HEK293 (cell line): ENCODE data around the gene DCPS.

Experiments used
- CTCF ChIA-PET: fragments of 350-600 bp; formaldehyde crosslinking; extraction: SDS; loops from one replicate; lab custom pipeline; 2021; ENCODE audit warnings: antibody characterized with exemption; lab: Yijun Ruan, JAX
- POLR2A ChIA-PET: fragments of 300-600 bp; formaldehyde crosslinking; extraction: SDS; loops from one replicate; lab custom pipeline; 2020; ENCODE audit warnings: antibody characterized with exemption, inconsistent platforms; lab: Yijun Ruan, JAX
- H3K27ac ChIP-seq: fragments of 200-500 bp; sonication (Bioruptor generic); 2 replicates; pipeline ENCODE4 v1.5.1; 2014; ENCODE audit warnings: low read depth, low read length, control low read depth, inconsistent platforms; ENCODE audit errors: extremely low read depth
- H3K36me3 ChIP-seq, 2 experiments: fragments of 200-500 bp in 1 of 2; sonication (Bioruptor generic) in 1 of 2; 1 replicate in 1 of 2; 2 replicates in 1 of 2; pipeline ENCODE4 v1.5.1; 2014 to 2017; ENCODE audit warnings: inconsistent platforms in 2 of 2, low read length in 2 of 2; ENCODE audit not compliant: control insufficient read depth in 2 of 2, insufficient read depth in 1 of 2
- H3K4me1 ChIP-seq: fragments of 200-500 bp; sonication (Bioruptor generic); 2 replicates; pipeline ENCODE4 v1.5.1; 2014; ENCODE audit warnings: mild to moderate bottlenecking, low read length, inconsistent platforms; ENCODE audit not compliant: control insufficient read depth, insufficient read depth
- H3K4me3 ChIP-seq: 2 replicates; pipeline ENCODE4 v1.5.1; 2011; ENCODE audit warnings: low read depth, mild to moderate bottlenecking, control low read depth, low read length, moderate library complexity
- H3K9me3 ChIP-seq: fragments of 200-500 bp; sonication (Bioruptor generic); 2 replicates; pipeline ENCODE4 v1.5.1; 2014; ENCODE audit warnings: low read depth, low read length, inconsistent platforms; ENCODE audit not compliant: control insufficient read depth, insufficient read depth
- BCL11A ChIP-seq: fragments of 450-650 bp; formaldehyde crosslinking; IDR thresholded peaks from 2 replicates; pipeline ENCODE4 v1.5.1; 2016; ENCODE audit warnings: low read depth, missing biosample characterization, missing genetic modification characterization
- GLI4 ChIP-seq: fragments of 450-650 bp; formaldehyde crosslinking; IDR thresholded peaks from 2 replicates; pipeline ENCODE4 v1.5.1; 2016; ENCODE audit warnings: missing biosample characterization, missing genetic modification characterization
- HOXD13 ChIP-seq: sonication (generic); formaldehyde crosslinking; IDR thresholded peaks from 2 replicates; pipeline ENCODE4 v1.8.0; 2022; ENCODE audit warnings: missing genetic modification reagents, borderline replicate concordance
- RBAK ChIP-seq: fragments of 450-650 bp; formaldehyde crosslinking; IDR thresholded peaks from 2 replicates; pipeline ENCODE4 v1.5.1; 2016; ENCODE audit warnings: missing biosample characterization, missing genetic modification characterization
- SCRT1 ChIP-seq: fragments of 450-650 bp; formaldehyde crosslinking; IDR thresholded peaks from 2 replicates; pipeline ENCODE4 v1.5.1; 2016; ENCODE audit warnings: missing biosample characterization, missing genetic modification characterization, borderline replicate concordance
- TCF7L2 ChIP-seq: IDR thresholded peaks from 2 replicates; pipeline ENCODE4 v1.6.1; 2011; ENCODE audit warnings: low read depth, mild to moderate bottlenecking, inconsistent platforms, low read length, moderate library complexity, borderline replicate concordance
- ZFHX2 ChIP-seq: fragments of 450-650 bp; formaldehyde crosslinking; conservative IDR thresholded peaks from 2 replicates; pipeline ENCODE4 v1.5.1; 2016; ENCODE audit warnings: missing biosample characterization, missing genetic modification characterization
- ZNF132 ChIP-seq: fragments of 450-650 bp; formaldehyde crosslinking; IDR thresholded peaks from 2 replicates; pipeline ENCODE4 v1.5.1; 2017; ENCODE audit warnings: missing biosample characterization, missing genetic modification characterization, borderline replicate concordance
- ZNF221 ChIP-seq: fragments of 450-650 bp; formaldehyde crosslinking; IDR thresholded peaks from 2 replicates; pipeline ENCODE4 v1.5.1; 2017; ENCODE audit warnings: missing biosample characterization, missing genetic modification characterization, borderline replicate concordance
- ZNF239 ChIP-seq: fragments of 450-650 bp; formaldehyde crosslinking; IDR thresholded peaks from 2 replicates; pipeline ENCODE4 v1.5.1; 2016; ENCODE audit warnings: missing biosample characterization, missing genetic modification characterization
- ZNF248 ChIP-seq: fragments of 450-650 bp; formaldehyde crosslinking; IDR thresholded peaks from 2 replicates; pipeline ENCODE4 v1.5.1; 2017; ENCODE audit warnings: missing biosample characterization, missing genetic modification characterization
- ZNF280D ChIP-seq: fragments of 450-650 bp; formaldehyde crosslinking; IDR thresholded peaks from 2 replicates; pipeline ENCODE4 v1.5.1; 2016; ENCODE audit warnings: missing biosample characterization, missing genetic modification characterization
- ZNF302 ChIP-seq: fragments of 450-650 bp; formaldehyde crosslinking; IDR thresholded peaks from 2 replicates; pipeline ENCODE4 v1.5.1; 2016; ENCODE audit warnings: missing biosample characterization, missing genetic modification characterization, low read depth
- ZNF544 ChIP-seq: fragments of 450-650 bp; formaldehyde crosslinking; IDR thresholded peaks from 2 replicates; pipeline ENCODE4 v1.5.0; 2017; ENCODE audit warnings: missing biosample characterization, missing genetic modification characterization
- ZNF707 ChIP-seq: fragments of 450-650 bp; formaldehyde crosslinking; IDR thresholded peaks from 2 replicates; pipeline ENCODE4 v1.5.1; 2016; ENCODE audit warnings: missing biosample characterization, missing genetic modification characterization
- ZNF791 ChIP-seq: fragments of 450-650 bp; formaldehyde crosslinking; IDR thresholded peaks from 2 replicates; pipeline ENCODE4 v1.5.1; 2016; ENCODE audit warnings: missing biosample characterization, missing genetic modification characterization
- TF ChIP-seq, protein P1 (sequence below): fragments of 450-650 bp; formaldehyde crosslinking; IDR thresholded peaks from 2 replicates; pipeline ENCODE4 v1.5.1; 2016; ENCODE audit warnings: missing biosample characterization, missing genetic modification characterization, borderline replicate concordance
- TF ChIP-seq, protein P2 (sequence below): fragments of 450-650 bp; formaldehyde crosslinking; IDR thresholded peaks from 2 replicates; pipeline ENCODE4 v1.5.1; 2016; ENCODE audit warnings: missing biosample characterization, missing genetic modification characterization
- TF ChIP-seq, protein P3 (sequence below): fragments of 450-650 bp; IDR thresholded peaks from 2 replicates; pipeline ENCODE4 v1.5.1; 2018; ENCODE audit warnings: missing biosample characterization, mild to moderate bottlenecking, missing genetic modification characterization

The DCPS gene

DNA sequence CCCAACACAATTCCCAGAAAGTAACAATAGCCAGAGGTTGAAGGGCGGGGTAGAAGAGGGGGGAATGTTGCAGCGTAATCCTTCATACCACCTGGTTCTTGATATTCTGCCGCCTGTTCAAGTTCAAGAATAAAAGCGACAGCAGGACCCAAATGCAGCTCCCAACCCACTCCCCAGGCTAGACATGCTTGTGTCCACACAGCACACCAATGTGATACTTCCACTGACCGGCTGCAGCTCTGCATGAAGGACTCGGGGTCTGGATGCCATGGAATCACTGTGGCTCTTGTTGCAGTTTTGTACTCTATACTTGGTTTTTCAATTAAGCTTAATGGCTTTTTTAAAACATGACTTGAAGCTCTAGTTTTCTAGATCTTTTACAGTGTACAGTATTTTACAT is 41.6 kb upstream of the DCPS start:
- H3K36me3 ChIP-seq, result peaks cover 9 to 83% of the 10 kb centered on the region in 2 experiments; a peak in 2 of 3 replicates
- H3K9me3 ChIP-seq, result no peaks in the 10 kb centered on the region
- H3K4me1 ChIP-seq, result no peaks in the 10 kb centered on the region
- ChIA-PET POLR2A (interaction anchor here (0.8 to 1.5 kb wide), 2 partner anchors 15 to 51 kb away, joined by 4 read pairs; partner anchors contain the start of genes FAM118B and RPUSD4), CTCF (interaction anchor here (0.6 kb wide), 1 partner anchor 440 kb away, joined by 3 read pairs; no protein-coding TSS in a partner anchor)
- no peak overlapping the region for H3K27ac ChIP-seq
- H3K4me3 ChIP-seq, result no peak overlapping the region
- no peak for TF ChIP-seq ZFHX2
- TF ChIP-seq ZNF791 (tag by site-specific recombination), result no peak
- no peak for TF ChIP-seq ZNF239 (tag by site-specific recombination)
- no peak for TF ChIP-seq RBAK (tag by site-specific recombination)
- TF ChIP-seq, protein P1, sequence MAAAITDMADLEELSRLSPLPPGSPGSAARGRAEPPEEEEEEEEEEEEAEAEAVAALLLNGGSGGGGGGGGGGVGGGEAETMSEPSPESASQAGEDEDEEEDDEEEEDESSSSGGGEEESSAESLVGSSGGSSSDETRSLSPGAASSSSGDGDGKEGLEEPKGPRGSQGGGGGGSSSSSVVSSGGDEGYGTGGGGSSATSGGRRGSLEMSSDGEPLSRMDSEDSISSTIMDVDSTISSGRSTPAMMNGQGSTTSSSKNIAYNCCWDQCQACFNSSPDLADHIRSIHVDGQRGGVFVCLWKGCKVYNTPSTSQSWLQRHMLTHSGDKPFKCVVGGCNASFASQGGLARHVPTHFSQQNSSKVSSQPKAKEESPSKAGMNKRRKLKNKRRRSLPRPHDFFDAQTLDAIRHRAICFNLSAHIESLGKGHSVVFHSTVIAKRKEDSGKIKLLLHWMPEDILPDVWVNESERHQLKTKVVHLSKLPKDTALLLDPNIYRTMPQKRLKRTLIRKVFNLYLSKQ, result no peak
- TF ChIP-seq ZNF707 (tag by site-specific recombination), result no peak
- no peak for TF ChIP-seq TCF7L2
- TF ChIP-seq, protein P2, sequence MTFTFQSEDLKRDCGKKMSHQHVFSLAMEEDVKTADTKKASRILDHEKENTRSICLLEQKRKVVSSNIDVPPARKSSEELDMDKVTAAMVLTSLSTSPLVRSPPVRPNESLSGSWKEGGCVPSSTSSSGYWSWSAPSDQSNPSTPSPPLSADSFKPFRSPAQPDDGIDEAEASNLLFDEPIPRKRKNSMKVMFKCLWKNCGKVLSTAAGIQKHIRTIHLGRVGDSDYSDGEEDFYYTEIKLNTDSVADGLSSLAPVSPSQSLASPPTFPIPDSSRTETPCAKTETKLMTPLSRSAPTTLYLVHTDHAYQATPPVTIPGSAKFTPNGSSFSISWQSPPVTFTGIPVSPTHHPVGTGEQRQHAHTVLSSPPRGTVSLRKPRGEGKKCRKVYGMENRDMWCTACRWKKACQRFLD (tag by site-specific recombination), result no peak
- no peak for TF ChIP-seq SCRT1
- no peak for TF ChIP-seq ZNF544
- no peak for TF ChIP-seq ZNF248
- TF ChIP-seq GLI4 (tag by site-specific recombination), result no peak
- TF ChIP-seq, all 188 proteins: peak for 0

- H3K27ac ChIP-seq, result no peak overlapping the region
- H3K36me3 ChIP-seq, result peaks cover 9 to 78% of the 10 kb centered on the region in 2 experiments; a peak in 2 of 3 replicates
- POLR2A ChIA-PET, result no interaction called here
Observed at GRCh38 chr11:126263489-126263888, 40.4 kb upstream of the DCPS start.

More at GRCh38 chr11:126263489-126263888, 40.4 kb upstream of the DCPS start:
- no peaks in the 10 kb centered on the region for H3K4me1 ChIP-seq
- no peaks in the 10 kb centered on the region for H3K9me3 ChIP-seq
- H3K4me3 ChIP-seq, result no peak overlapping the region
- TF ChIP-seq, protein P3, sequence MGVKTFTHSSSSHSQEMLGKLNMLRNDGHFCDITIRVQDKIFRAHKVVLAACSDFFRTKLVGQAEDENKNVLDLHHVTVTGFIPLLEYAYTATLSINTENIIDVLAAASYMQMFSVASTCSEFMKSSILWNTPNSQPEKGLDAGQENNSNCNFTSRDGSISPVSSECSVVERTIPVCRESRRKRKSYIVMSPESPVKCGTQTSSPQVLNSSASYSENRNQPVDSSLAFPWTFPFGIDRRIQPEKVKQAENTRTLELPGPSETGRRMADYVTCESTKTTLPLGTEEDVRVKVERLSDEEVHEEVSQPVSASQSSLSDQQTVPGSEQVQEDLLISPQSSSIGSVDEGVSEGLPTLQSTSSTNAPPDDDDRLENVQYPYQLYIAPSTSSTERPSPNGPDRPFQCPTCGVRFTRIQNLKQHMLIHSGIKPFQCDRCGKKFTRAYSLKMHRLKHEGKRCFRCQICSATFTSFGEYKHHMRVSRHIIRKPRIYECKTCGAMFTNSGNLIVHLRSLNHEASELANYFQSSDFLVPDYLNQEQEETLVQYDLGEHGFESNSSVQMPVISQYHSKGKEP (tag by site-specific recombination), result no peak
- TF ChIP-seq ZNF280D (tag by site-specific recombination), result no peak
- TF ChIP-seq ZNF302 (tag by site-specific recombination), result no peak
- no peak for TF ChIP-seq ZNF132
- no peak for TF ChIP-seq GLI4 (tag by site-specific recombination)
- TF ChIP-seq BCL11A (tag by site-specific recombination), result no peak
- TF ChIP-seq ZNF221 (tag by site-specific recombination), result no peak
- no peak for TF ChIP-seq HOXD13 (CRISPR knock-in tag)
- TF ChIP-seq, all 188 proteins: peak for 0
- CTCF ChIA-PET, result interaction anchor here (0.7 kb wide), 1 partner anchor 822 kb away, joined by 3 read pairs; no protein-coding TSS in a partner anchor
